Measurements from ENCODE around the gene AGRN.

Gene AGRN

GRCh38 chr1:995665-996633 is 24.0 kb upstream of the AGRN start:
- Mint-ChIP-seq H3K36me3 (ENCODE audit: low read depth) (peaks cover 15% of the 10 kb centered on the region), H3K9me3 (peaks cover 29% of the 10 kb centered on the region), H3K4me3 (peak overlapping the region; percentile 44), H3K4me1 (peaks cover 14% of the 10 kb centered on the region), H3K27me3 (ENCODE audit: low read depth, poor library complexity) (peaks cover 49% of the 10 kb centered on the region), H3K27ac (no peak overlapping the region)
- peak; percentile 9 for DNase-seq
- TF ChIP-seq CTCF (IDR thresholded peaks at IDR 0.05), result no peak

GRCh38 chr1:996851-997712 is 22.8 kb upstream of the AGRN start:
- Mint-ChIP-seq H3K36me3 (ENCODE audit: low read depth) (peaks cover 11% of the 10 kb centered on the region), H3K27me3 (ENCODE audit: low read depth, poor library complexity) (peaks cover 42% of the 10 kb centered on the region), H3K9me3 (peaks cover 18% of the 10 kb centered on the region), H3K4me1 (peaks cover 14% of the 10 kb centered on the region), H3K4me3 (peak overlapping the region; percentile 56), H3K27ac (peak overlapping the region; percentile 49)
- TF ChIP-seq CTCF (IDR thresholded peaks at IDR 0.05), result no peak
- no peak for DNase-seq

- Mint-ChIP-seq H3K27me3 (ENCODE audit: low read depth, poor library complexity) (peaks cover 36% of the 10 kb centered on the region), H3K9me3 (peaks cover 12% of the 10 kb centered on the region), H3K27ac (no peak overlapping the region)
Measured at GRCh38 chr1:997713-997992, 22.3 kb upstream of the AGRN start.

GRCh38 chr1:997993-998744 is 21.8 kb upstream of the AGRN start:
- Mint-ChIP-seq H3K27ac (no peak overlapping the region), H3K4me1 (peaks cover 16% of the 10 kb centered on the region), H3K36me3 (ENCODE audit: low read depth) (no peaks in the 10 kb centered on the region), H3K9me3 (peaks cover 7% of the 10 kb centered on the region), H3K27me3 (ENCODE audit: low read depth, poor library complexity) (peaks cover 33% of the 10 kb centered on the region), H3K4me3 (peak overlapping the region; percentile 72)
- peak; percentile 61 for DNase-seq
- no peak for TF ChIP-seq CTCF (IDR thresholded peaks at IDR 0.05)

More at GRCh38 chr1:997713-997992, 22.3 kb upstream of the AGRN start:
- no peak for TF ChIP-seq CTCF (IDR thresholded peaks at IDR 0.05)
- peaks cover 5% of the 10 kb centered on the region for H3K36me3 Mint-ChIP-seq (ENCODE audit: low read depth)
- H3K4me1 Mint-ChIP-seq, result peaks cover 14% of the 10 kb centered on the region
- peak overlapping the region; percentile 8 for H3K4me3 Mint-ChIP-seq
- no peak for DNase-seq

- Mint-ChIP-seq H3K4me3 (peak overlapping the region; percentile 76), H3K36me3 (ENCODE audit: low read depth) (no peaks in the 10 kb centered on the region), H3K9me3 (peaks cover 2% of the 10 kb centered on the region), H3K27ac (no peak overlapping the region), H3K27me3 (ENCODE audit: low read depth, poor library complexity) (peaks cover 33% of the 10 kb centered on the region), H3K4me1 (peaks cover 20% of the 10 kb centered on the region)
- peak; percentile 48 for DNase-seq
- no peak for TF ChIP-seq CTCF (IDR thresholded peaks at IDR 0.05)
Measured at GRCh38 chr1:998745-998994, 21.2 kb upstream of the AGRN start.

Data from nephron progenitor cell (in vitro differentiated cells).